ENCODE measurements around the gene SOX2.

DNA sequence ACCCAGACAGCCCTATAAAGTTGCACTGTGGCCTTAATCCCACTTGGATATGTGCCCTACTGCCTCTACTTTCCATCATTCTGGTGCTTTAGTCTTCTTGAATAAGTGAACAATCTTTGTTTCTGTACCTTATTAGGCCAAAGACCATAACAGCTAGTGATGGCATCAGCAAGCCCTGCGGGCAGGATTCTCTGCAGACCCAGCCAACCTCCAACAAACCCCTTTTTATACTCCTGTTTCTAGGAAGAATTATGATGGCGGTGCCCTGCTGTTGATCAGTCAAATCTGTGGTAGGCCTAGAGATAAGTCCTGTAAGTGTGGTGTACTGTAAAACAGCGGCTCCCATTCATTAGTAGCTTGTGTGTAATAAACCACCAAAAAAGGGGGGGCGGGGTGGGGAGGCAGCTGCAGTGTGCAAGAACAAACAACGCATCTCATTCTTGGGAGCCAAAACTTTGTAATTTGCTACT lies 40.5 kb downstream of the SOX2 start:
- TF ChIP-seq, protein P1, sequence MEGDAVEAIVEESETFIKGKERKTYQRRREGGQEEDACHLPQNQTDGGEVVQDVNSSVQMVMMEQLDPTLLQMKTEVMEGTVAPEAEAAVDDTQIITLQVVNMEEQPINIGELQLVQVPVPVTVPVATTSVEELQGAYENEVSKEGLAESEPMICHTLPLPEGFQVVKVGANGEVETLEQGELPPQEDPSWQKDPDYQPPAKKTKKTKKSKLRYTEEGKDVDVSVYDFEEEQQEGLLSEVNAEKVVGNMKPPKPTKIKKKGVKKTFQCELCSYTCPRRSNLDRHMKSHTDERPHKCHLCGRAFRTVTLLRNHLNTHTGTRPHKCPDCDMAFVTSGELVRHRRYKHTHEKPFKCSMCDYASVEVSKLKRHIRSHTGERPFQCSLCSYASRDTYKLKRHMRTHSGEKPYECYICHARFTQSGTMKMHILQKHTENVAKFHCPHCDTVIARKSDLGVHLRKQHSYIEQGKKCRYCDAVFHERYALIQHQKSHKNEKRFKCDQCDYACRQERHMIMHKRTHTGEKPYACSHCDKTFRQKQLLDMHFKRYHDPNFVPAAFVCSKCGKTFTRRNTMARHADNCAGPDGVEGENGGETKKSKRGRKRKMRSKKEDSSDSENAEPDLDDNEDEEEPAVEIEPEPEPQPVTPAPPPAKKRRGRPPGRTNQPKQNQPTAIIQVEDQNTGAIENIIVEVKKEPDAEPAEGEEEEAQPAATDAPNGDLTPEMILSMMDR (IDR thresholded peaks at IDR 0.05): no peak
- TF ChIP-seq EP300 (IDR thresholded peaks at IDR 0.05) (no peak), POLR2A (IDR thresholded peaks at IDR 0.05) (no peak)
